ENCODE results near the gene SCARB2.

SCARB2 gene

DNA sequence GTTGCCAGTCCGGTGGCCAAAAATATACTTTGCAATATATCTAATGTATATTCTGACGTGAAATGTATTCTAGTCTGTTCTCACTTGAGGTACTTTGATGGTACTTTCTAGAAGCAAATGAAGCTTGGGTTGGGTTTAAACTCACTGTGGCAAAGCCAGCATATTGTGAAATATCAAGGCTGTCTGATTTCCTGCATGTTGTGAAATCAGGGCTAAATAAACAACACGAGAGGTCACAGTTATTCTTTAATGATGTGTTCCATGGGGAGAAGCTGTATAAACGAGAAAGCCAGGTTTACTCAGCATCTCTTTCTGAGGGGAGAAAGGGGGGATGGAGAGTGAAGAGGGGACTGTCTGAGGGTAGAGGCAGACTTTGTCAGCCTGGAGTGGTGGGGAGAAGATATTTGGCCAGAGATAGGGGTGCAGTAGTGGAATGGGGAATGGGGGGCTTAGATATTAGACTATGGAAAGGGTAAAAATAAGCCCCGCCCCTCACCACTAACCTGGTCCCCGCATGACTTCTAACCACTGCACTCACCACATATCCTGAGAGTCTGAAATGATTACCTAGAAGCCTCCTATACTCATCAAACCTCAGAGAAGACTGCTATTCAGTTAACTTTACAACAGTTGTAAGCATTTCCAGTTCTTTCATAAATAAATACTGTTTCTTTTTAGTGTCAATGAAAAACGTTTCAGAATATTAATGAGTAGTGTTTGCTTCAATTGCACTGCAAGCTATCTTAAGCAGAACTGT, 5.9 kb upstream of the SCARB2 start:
- no peak for DNase-seq

DNA sequence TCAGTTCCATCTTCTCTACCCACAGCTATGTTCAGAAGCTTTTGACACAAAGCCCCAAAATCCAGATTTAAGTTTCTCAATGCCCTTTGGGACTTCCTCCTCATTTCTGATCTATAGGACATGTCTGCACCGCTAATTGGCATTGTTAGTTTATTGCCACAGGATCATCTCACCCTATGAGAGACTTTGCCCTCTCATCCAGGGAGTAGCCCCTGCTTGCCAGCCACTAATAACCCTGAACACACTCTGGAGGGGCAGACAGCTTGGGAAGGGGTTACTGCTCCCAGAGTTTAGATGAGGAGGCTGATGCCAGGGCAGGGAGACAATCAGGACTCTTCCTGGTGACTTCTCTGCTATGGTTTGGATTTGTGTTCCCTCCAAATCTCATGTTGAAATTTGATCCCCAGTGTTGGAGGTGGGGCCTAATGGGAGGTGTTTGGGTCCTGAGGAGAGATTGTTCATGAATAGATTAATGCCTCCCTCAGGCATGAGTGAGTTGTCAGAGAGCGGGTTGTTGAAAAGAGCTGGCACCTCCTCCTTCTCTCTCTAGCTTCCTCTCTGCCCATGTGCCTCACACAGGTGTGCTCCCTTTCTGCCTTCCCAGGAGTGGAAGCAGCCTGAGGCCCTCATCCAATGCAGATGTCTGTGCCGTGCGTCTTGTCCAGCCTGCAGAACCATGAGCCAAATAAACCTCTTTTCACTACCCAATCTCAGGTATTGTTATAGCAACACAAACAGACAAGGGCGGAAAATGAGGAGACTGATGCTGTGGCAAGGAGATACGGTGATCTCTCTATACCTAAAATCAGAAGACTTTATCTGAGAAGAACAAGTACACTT, 3.6 kb upstream of the SCARB2 start:
- no peak for DNase-seq

DNA sequence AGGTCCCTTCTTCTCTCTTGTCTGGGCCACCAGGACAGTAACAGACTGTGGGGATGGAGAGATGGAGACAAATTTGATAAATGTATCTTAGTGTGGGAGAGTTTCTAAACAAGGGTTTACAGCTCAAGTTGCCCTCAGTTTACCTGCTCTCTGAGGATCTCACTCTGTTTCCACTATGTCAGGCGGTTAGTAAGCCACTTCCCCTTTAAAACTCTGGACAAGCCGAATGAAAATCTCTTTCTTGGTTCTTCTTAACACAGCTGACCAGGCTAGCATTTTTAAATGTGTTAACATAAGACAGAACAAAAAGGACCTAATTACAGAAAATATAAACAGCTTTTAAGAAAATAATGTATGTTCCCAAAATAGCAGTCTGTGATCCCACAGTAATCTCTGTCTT, 2.9 kb upstream of the SCARB2 start:
- DNase-seq = no peak

DNA sequence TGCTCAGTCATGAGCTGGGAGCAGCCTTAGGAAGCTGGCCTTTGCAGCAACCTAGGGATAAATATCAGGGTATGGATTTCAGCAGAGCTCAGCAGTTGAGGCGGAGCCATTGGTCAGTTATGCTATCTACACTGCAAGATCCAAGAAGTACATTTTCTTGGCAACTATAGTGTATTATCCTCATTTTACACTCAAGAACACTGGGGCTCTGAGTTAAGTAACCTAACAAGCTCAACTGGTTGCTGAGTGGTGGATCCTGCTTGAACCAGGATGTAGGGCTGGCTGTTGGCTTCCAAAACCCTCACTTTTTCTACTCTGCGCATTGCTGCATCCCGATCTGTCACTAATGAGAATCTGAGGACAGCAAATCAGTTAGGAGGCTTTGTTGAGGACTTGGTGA, 1.5 kb upstream of the SCARB2 start:
- DNase-seq = no peak

DNA sequence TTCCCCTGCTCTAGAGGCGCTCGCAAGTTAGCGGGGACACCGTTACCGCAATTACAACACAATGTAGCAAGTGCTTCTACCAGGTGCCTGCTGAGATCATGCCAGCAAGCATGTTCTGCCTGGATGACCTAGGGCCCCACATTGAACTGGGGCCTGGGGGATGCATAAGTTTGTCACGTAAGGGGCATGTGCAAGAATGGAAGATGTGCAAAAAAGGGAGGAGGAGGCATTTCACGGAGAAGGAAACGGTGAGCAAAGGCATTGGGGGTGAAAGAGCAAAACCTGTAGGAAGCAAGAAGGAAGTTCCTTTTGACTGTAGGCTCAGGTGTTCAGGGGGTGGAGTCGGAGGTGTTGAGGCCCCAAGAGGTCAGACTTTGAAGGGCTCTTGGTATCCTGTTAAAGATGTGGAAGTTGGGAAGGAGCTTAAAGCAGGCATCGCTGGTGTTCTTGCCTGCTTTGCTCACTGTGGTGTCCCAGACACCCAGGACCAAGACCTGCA, 602 bp upstream of the SCARB2 start:
- DNase-seq = no peak

DNA sequence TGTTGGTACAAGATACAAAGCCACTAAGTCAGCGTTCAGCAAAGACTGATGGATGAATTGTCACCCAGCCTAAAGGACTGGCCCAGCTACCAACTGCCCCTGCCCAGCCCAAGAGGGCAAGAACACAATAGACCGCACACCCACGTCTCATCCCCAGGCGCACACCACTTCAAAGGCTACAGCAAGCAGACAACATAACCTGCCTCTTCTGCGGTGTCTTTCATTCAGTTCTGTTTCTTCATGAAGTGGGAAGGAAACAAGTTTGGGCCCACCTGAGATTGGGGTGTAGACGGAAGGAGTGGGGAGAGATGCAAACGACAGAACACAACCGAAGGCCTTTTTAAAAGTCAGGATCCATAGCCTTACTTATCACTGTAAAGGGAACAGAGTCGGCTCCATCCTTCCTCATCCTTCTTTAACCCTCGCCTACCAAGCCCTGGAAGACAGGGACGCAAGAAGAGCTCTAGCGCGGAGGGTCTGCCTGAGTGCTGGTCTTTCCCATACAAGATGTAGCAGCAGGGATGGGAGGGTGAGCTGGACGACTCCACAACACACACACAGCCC, 691 bp downstream of the SCARB2 start:
- no peak for DNase-seq

DNA sequence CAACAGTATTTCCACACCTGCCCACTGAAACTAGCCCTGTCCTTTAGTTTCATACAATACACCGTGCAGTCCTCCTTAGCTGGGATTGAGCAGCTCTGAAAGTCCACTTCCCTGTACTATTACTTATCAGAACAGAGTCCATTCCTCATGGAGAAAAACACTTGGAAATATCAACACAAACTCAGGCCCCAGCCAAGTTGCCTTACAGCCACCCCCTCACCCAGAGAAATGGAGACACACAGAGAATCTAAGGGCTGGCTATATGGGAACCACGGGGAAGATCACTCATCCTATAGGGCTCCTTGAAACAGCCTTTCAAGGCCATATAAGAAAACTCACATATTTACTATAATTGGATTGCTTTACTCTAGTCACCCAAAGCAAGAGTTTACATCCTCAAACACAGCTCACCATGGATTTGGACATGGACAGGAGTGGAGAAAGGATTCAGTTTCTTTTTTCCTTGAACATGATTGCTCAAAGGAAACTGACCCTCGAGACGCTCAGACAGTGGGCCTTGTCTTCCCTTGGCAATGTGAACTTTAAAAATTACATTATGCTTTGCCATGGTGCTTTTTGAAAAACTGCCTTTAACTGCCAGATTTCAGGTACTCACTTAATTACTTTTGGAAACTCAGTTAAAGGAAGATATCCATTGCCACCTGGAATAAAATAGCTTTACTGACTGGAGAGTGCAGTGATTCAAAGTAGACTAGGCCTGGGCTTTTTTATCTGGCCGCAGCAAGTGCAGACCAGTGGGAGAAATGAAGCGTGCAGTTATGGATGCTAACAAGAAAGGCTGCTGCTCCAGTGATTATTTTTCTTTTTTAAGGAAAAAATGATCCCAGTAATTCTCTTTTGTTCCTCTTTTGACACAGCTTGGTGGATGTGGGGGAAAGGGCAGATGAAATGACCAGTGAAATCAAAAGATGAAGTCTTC, 1.6 kb downstream of the SCARB2 start:
- DNase-seq = no peak

DNA sequence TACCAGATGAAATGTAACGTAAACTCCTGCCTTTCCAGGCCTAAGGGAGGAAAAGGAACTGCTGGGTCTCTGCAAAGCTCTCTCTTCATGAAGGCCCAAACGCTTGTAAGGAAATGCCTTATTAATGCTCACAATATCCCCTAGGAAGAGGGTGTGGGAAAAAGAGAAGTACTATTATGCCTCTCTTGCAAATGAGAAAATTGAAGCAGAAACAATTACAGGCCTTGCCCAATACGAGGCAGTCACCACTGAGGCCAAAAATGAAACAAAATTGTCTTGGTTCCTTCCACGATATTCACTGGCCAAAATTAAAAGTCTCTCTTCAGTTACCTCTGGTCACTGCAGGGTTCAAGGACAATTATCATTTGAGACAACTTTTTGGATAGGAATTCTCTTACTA, 3.2 kb downstream of the SCARB2 start:
- no peak for DNase-seq

DNA sequence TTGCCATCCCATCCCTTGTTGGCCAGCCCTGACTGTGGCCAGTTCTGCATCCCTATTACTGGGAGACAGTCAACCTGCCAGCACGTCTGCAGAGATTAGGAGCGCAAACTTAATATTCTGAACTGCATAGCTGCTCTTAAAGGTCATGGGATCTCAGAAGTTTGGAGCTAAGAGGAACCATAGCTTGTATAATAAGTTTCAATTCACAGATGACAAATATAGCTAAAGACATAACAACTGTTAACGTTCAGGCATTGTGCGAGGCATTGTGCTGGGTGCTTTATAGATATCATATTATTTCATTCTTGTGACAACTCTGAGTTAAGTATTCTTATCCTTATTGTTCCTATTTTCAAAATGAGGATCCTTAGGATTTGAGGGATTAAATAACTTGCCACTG, 3.7 kb downstream of the SCARB2 start:
- DNase-seq = no peak

DNA sequence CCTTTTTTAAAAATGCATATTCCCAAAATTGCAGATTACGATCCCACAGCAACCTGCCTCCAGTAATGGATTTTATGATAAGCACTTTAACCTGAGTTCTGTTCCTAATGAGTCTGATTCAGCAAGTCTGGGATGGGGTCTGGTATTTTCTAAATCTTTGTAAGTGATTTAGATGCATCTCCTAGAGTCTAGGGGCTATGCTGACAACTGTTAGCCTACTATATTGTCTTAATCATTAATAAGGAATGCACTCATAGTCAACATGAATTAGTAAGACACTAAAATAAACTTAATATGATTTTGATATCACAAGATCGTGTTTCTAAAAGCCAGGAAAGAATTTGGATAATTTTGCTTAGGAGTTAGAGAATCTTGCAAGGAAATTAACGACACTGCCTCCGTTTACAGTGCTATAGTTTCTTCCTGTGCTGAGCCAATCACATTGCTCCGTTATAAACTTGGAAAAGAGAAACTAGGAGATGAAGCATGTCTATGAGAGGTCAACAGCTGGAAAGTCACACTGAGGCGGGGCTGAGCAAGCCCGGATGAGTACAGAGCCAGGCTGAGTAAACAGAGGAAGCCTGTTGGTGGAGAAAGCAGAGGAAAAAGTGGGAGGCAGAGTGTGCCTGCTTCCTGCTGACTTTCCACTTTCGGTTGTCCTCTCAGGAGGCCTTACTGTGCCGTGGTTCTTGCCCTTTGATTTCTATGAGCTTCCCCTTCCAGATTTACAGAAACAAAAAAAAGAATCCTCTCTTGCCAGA, 5.4 kb downstream of the SCARB2 start:
- DNase-seq = no peak

DNA sequence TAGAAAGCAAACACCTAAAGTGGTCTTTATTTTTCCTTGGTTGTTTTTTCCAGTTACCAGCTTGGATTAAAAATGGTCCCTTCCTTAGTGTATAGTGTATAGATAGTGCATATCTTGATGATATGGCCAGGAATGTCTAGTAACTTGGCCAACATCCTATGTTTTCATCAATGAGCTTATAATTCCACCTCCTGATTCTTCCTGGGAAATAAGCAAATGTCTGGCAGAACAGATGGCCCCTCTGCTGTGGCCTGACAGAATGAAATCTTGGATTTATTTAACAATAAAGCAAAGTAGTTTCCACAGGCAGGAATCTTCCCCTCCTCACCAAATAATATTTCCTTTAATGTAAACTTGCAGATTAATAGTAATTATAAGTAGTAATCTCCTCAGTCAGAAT, 6.1 kb downstream of the SCARB2 start:
- no peak for DNase-seq

DNA sequence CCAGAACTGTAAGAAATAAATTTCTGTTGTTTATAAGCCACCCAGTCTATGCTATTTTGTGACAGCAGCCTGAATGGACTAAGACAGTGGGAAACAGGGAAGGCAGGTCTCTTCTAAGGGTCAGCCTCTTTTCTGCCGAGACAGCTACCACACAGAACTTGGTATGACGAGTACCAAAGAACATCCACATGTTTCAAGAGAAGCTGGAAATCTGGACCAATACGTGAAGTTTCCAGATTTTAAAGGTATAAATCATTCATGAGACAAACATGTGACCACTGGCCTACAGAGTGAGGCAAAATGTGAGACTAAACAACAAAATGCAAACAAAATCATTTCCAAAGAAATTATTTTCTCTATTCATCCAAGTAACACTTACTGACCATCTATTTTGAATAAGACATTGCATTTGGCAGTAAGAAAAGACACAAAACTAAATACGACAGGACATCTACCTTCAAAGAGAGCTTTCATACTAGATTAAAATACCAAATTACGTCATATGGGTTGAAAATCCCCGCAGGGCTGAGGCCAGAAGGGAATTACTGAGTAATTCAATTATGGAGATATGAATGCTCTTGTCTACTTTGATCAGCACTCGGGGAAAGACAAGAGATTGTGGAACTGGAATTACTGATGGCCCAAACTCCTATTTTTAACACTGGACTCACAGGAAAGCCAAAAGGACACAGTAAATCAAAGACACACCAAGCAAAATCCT, 7.2 kb downstream of the SCARB2 start:
- DNase-seq = no peak

DNA sequence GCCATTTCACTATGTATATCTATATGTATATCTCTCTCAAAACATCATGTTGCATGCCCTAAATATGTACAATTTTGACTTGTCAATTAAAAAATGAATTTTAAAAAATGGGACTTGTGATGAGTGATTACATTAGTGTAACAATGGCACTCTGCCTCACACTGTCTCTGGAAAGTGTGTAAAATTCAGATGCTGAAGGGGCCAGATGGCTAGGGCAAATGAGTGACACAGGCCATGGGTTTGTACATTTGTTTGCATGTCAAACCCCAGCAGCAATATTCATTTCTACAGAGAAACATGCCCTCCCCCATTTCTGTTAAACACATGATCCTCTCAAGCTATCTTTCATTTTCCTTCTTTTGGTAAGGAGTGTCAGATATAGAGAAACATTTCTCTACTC, 8.1 kb downstream of the SCARB2 start:
- no peak for DNase-seq

DNA sequence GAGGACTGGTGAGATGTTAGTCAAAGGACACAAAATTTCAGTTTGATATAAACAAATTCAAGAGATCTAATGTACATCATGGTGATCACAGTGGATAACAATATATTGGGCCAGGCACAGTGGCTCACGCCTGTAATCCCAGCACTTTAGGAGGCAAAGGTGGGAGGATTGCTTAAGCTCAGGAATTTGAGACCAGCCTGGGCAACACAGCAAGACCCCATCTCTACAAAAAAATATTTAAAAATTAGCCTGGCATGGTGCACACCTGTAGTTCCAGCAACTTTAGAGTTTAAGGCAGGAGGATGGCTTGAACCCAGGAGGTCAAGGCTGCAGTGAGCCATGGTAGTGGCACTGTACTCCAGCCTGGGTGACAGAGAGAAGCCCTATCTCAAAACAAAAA, 8.7 kb downstream of the SCARB2 start:
- DNase-seq = no peak

DNA sequence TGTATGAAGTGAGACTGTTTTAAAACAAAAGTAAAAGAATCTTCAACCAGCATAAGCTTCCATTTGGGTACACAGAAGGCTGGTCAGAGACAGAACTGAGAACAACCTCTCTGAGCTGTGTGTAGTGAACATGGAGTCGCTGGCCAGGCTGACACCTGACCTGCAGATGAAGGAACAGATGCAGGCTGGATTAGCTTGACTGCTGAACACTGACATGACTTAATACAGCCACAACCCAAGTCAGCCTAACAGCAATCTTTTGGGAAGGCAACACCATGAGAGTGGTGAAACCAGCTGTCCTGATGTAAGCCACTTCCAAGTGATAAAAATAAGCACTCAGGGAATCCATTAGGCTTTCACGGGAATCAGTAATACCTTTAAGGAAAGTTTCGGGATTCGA, 10.1 kb downstream of the SCARB2 start:
- no peak for DNase-seq

DNA sequence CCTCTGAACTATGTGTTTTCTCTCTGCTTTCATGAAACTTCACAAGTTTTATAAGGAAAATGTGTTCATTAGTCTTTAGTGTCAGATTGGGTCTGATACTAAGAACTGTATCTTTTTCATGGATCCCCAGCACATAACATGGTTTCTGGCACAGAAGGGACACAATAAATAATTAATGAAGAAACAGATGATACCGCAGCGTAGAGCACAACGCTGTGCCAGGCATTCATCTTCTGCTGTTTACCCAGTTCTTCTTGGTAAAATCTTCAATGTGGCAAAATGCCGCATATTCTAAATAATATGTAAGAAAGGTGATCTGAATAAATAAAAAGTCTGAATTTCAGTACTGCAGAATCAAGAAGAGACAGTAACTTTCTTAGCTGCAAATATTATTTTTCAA, 12.3 kb downstream of the SCARB2 start:
- DNase-seq = no peak

DNA sequence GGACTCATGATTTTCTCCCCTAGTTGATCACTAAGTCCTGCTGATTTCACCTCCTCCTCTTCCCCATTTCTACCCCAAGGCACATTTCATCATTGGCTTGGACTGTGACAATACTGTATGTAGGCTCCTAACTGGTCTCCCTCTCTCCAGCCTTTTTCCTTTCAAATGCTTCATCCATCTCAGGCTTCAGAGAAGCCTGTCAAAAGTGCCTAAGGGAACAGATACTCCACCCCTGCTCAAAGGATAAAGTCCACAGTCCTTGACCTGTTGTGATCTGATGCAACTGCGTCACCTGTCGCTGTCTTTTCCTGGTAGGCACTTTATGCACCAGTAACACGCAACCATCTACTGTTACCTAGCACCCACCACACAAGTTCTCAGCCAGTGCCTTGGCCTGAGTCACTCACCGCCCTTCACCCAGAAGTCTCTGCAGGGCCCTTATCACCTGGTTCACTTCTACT, 12.8 kb downstream of the SCARB2 start:
- no peak for DNase-seq

DNA sequence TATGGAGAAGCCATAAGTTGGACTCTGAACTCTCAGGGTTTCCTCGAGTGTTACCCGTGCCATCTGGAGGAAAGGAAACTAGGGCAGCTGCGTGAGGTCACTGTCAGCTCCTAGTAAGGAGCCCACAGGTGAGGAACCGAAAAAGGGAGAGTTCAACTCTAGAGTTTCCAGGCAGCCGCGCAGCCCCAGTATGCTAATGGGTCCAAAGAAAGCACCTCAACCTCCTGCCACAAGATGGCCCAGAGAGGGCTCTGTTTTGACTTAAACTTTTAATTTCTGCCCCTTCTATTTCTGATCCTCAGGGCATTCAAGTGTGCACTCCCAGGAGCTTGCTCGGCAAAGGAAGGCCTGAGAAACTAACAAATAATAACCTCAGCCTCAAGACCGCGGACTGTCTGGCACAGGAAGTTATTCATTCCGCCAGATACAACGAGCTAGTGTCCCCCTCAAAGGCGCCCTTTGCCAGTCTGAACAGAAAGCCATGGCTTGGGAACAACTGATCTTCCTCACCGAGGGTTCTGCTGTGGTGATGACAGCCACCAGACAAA, 13.9 kb downstream of the SCARB2 start:
- DNase-seq = no peak

DNA sequence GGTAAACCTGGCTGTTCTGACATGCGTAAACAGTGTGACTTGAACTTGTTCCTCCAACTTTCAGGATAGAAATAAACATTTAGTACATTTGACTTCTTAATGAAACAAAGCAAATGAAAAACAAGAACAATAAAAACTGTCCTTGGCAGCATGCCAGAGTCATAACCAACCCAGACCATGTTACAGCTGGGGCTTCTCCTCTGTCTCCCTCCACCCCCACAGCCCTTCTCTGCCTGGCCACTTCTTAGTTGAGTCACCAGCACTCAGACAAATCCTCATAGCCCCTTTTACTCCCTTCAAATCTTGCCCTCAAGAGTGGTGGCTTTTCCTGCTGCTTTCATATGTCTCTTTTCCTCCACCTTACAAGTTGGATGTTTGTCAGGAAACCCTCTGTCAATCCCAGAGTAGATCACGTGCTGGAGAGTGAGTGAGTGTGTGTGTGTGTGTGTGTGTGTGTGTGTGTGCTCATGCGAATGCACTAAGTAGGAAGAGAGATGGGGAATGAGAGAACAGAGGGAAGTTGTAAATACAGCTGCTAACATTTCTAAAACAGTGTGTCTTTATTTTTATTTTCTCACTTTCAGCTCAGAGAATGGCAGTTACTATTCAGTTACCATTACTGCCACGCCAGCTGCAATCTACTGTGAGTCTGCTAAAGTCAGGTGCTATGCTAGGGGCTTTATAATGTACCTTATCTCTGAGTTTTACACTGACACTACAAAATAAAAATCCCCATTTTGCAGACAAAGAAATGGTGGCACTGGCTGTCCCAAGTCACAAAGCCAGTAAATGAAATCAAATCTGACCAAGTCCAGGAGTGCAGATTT, 15.0 kb downstream of the SCARB2 start:
- DNase-seq = no peak

DNA sequence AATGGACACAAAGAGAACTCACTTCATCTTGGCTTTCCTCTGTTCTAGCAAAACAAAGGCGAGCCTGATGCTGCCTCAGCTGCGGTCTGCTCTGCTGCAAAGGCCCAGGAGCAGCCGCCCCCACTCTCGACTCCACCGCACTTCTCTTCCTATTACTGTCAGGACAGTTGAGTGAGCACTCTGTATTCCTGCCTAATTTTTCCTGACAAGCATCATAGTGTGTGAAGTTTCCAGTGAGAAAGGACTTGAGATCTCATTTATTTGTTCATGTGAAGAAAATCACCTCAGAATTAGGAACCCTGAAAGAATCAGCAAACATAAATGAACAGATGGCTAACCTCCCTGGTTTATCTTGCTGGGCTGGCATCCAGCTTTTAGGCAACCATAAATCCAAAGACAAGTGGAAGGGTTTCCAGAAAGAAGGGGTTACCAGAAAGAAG, 15.6 kb downstream of the SCARB2 start:
- no peak for DNase-seq
